IMR-90 (cell line): ENCODE results near the gene NRIP3.

Experiments used
- CEBPB ChIP-seq: IDR thresholded peaks from 2 replicates; pipeline ENCODE4 v1.6.1; 2012; ENCODE audit warnings: low read depth, low read length, improper control_type of control experiment
- CHD1 ChIP-seq: IDR thresholded peaks from 2 replicates; pipeline ENCODE4 v1.6.1; 2012; ENCODE audit warnings: low read depth, low read length, improper control_type of control experiment
- CTCF ChIP-seq: conservative IDR thresholded peaks from 2 replicates; pipeline ENCODE4 v1.5.1; 2012; ENCODE audit warnings: mild to moderate bottlenecking, low read depth, low read length, improper control_type of control experiment
- ELK1 ChIP-seq: fragments of 150-350 bp; IDR thresholded peaks from 2 replicates; pipeline ENCODE4 v1.6.1; 2016; ENCODE audit warnings: low read depth, mild to moderate bottlenecking, low read length, moderate library complexity, borderline replicate concordance
- MXI1 ChIP-seq: IDR thresholded peaks from 2 replicates; pipeline ENCODE4 v1.6.1; 2012; ENCODE audit warnings: low read depth, mild to moderate bottlenecking, low read length, moderate library complexity, borderline replicate concordance
- POLR2A ChIP-seq: IDR thresholded peaks from 2 replicates; pipeline ENCODE4 v1.6.1; 2012; ENCODE audit warnings: mild to moderate bottlenecking, low read depth, low read length
- RAD21 ChIP-seq: IDR thresholded peaks from 2 replicates; pipeline ENCODE4 v1.6.1; 2012; ENCODE audit warnings: low read length, improper control_type of control experiment
- RFX5 ChIP-seq: IDR thresholded peaks from 2 replicates; pipeline ENCODE4 v1.8.0; 2012; ENCODE audit warnings: low read depth, mild to moderate bottlenecking, low read length, moderate library complexity
- USF2 ChIP-seq: fragments of 150-350 bp; IDR thresholded peaks from 2 replicates; pipeline ENCODE4 v1.6.1; 2017; ENCODE audit warnings: mild to moderate bottlenecking, antibody characterized with exemption, low read length, low read depth

GRCh38 chr11:9004183-9004926, 554 bp upstream of the NRIP3 start:
- TF ChIP-seq CTCF (no peak), USF2 (0 out of 2 replicates have a peak, but pooled peaks have one; percentile 23), POLR2A (no peak), MXI1 (no peak), CHD1 (no peak), RAD21 (no peak), RFX5 (0 out of 2 replicates have a peak, but pooled peaks have one; percentile 2), CEBPB (no peak), ELK1 (no peak)
